SK-N-SH (cell line): ENCODE results near the gene GPC5.

ENCODE experiments used
- ELF1 ChIP-seq: IDR thresholded peaks from 2 replicates; pipeline ENCODE4 v1.4.0; 2012
- EP300 ChIP-seq, 2 experiments: IDR thresholded peaks; 2 replicates each; pipeline versions ENCODE4 v1.4.0 to v1.6.1; 2012; ENCODE audit warnings: borderline replicate concordance in 1 of 2, low read depth in 1 of 2, low read length in 1 of 2
- EZH2phosphoT487 ChIP-seq: fragments of 200-600 bp; sonication (generic); IDR thresholded peaks from 2 replicates; pipeline ENCODE4 v1.6.1; 2017; ENCODE audit warnings: low read depth, mixed run types, mild to moderate bottlenecking, antibody characterized with exemption, moderate library complexity, borderline replicate concordance
- FOXJ3 ChIP-seq: sonication (generic); formaldehyde crosslinking; IDR thresholded peaks from 2 replicates; pipeline ENCODE4 v1.5.1; 2020; ENCODE audit warnings: mild to moderate bottlenecking, missing genetic modification reagents
- GABPA ChIP-seq: IDR thresholded peaks from 2 replicates; pipeline ENCODE4 v1.4.0; 2012; ENCODE audit warnings: low read depth, mild to moderate bottlenecking
- MXI1 ChIP-seq: IDR thresholded peaks from 2 replicates; pipeline ENCODE4 v1.6.1; 2012; ENCODE audit warnings: mild to moderate bottlenecking, low read depth, low read length, improper control_type of control experiment
- POLR2AphosphoS5 ChIP-seq: IDR thresholded peaks from 2 replicates; pipeline ENCODE4 v1.6.1; 2012; ENCODE audit warnings: low read depth, low read length
- RAD21 ChIP-seq: IDR thresholded peaks from 2 replicates; pipeline ENCODE4 v1.6.1; 2012; ENCODE audit warnings: mild to moderate bottlenecking, low read length
- RFX5 ChIP-seq: IDR thresholded peaks from 2 replicates; pipeline ENCODE4 v1.6.1; 2012; ENCODE audit warnings: mild to moderate bottlenecking, improper control_type of control experiment, low read length
- SMC3 ChIP-seq: IDR thresholded peaks from 2 replicates; pipeline ENCODE4 v1.6.1; 2012; ENCODE audit warnings: low read depth, low read length, improper control_type of control experiment
- TAF1 ChIP-seq: IDR thresholded peaks from 2 replicates; pipeline ENCODE4 v1.6.1; 2012; ENCODE audit warnings: low read depth, mild to moderate bottlenecking, low read length, moderate library complexity, borderline replicate concordance
- YY1 ChIP-seq: IDR thresholded peaks from 2 replicates; pipeline ENCODE4 v1.4.0; 2012; ENCODE audit warnings: low read depth, mild to moderate bottlenecking
- TF ChIP-seq, protein P1 (sequence below): fragments of 200-600 bp; sonication (generic); IDR thresholded peaks from 2 replicates; pipeline ENCODE4 v1.6.1; 2017; ENCODE audit warnings: antibody characterized with exemption, mild to moderate bottlenecking, moderate library complexity

DNA sequence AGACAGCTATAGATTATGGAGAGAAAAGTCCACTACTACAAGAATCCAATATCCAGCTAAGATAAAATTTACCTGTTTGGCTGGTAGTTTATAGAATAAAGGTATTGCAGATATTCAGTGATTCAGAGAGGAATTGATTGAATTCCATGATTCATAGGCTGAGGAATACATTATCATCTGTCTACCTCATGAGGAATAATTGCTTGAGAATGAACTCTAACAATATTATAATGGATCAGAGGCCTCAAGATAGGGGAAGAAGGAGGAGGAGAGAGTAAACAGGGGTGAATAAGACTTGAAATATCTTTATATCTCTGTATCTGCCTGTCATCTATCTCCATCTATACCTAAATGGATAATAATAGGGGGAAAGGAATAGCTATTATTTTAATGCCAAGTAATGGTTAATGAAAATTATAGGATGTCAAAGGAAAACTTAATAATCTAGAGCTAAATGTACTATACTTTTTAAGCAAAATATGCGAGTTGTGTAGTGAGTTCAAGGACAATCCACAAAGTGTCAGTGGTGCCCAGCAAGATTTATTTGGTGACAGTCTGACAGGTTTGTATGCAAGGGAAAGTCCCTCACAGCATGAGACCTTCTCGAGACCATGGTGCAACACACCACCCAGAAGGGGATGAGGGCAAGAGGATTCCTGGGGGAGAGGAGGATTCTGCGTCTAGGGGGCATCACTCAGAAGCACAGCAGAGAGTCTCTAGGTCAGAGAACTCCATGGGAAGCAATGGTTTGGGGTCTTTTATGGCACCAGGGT lies 224.5 kb downstream of the GPC5 start:
- TF ChIP-seq RAD21: no peak
- TF ChIP-seq, protein P1, sequence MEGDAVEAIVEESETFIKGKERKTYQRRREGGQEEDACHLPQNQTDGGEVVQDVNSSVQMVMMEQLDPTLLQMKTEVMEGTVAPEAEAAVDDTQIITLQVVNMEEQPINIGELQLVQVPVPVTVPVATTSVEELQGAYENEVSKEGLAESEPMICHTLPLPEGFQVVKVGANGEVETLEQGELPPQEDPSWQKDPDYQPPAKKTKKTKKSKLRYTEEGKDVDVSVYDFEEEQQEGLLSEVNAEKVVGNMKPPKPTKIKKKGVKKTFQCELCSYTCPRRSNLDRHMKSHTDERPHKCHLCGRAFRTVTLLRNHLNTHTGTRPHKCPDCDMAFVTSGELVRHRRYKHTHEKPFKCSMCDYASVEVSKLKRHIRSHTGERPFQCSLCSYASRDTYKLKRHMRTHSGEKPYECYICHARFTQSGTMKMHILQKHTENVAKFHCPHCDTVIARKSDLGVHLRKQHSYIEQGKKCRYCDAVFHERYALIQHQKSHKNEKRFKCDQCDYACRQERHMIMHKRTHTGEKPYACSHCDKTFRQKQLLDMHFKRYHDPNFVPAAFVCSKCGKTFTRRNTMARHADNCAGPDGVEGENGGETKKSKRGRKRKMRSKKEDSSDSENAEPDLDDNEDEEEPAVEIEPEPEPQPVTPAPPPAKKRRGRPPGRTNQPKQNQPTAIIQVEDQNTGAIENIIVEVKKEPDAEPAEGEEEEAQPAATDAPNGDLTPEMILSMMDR: no peak
- TF ChIP-seq EP300 (IDR thresholded peaks at IDR 0.05; ENCODE audit: borderline replicate concordance in 1 of 2, low read depth in 1 of 2, low read length in 1 of 2): no peak
- no peak for TF ChIP-seq GABPA
- TF ChIP-seq SMC3: no peak
- no peak for TF ChIP-seq TAF1
- TF ChIP-seq FOXJ3: no peak
- no peak for TF ChIP-seq MXI1
- TF ChIP-seq POLR2AphosphoS5: no peak
- no peak for TF ChIP-seq RFX5
- TF ChIP-seq EZH2phosphoT487: no peak
- TF ChIP-seq ELF1: no peak
- TF ChIP-seq YY1: no peak
